GM12878 (cell line): ENCODE measurements around the gene GRIK4. TPM values are rescaled to one million over a fixed set of nuclear protein-coding genes. Genes with fewer than 3 reads are reported as not detected.

Source experiments
- ATAC-seq: fragments of 200-7000 bp; cut with Tn5 transposase; 3 replicates; pipeline ENCODE4 v1.9.1; 2020; ENCODE audit warnings: mild to moderate bottlenecking, moderate library complexity
- BruUV-seq: library from RNA; stranded (reverse); fragments of 400-500 nt; replicated peaks from 2 replicates; lab custom pipeline; 2021; lab: Mats Ljungman, UMichigan
- CTCF ChIA-PET: fragments of 300-600 bp; sonication (Branson Sonifier 250); formaldehyde crosslinking; extraction: SDS; loops from one replicate; lab custom pipeline; 2021; ENCODE audit warnings: inconsistent platforms; lab: Yijun Ruan, JAX
- POLR2A ChIA-PET: fragments of 350-600 bp; formaldehyde crosslinking; extraction: SDS; loops from one replicate; lab custom pipeline; 2021; ENCODE audit warnings: inconsistent platforms; lab: Charles Lee
- RAD21 ChIA-PET: fragments of 300-600 bp; sonication (Branson Sonifier 250); formaldehyde crosslinking; loops from one replicate; lab custom pipeline; 2023; ENCODE audit warnings: antibody characterized with exemption; ENCODE audit not compliant: unreplicated experiment; lab: Charles Lee
- SMC1A ChIA-PET: fragments of 300-600 bp; sonication (Branson Sonifier 250); formaldehyde crosslinking; loops from one replicate; lab custom pipeline; 2023; ENCODE audit not compliant: unreplicated experiment, uncharacterized antibody; lab: Charles Lee
- DNase-seq: peaks from one replicate; pipeline ENCODE4 v3.0.0-alpha.2; 2011; ENCODE audit warnings: low read depth, low spot score
- FAIRE-seq: peaks from 3 replicates; lab custom pipeline; 2011; peaks lifted over from hg19 to GRCh38; lab: Jason Lieb, UNC
- H2AFZ ChIP-seq: 2 replicates; pipeline ENCODE4 v1.6.0; 2011; ENCODE audit warnings: low read depth, low read length, control low read depth; ENCODE audit not compliant: control insufficient read depth
- H3K27ac ChIP-seq: 2 replicates; pipeline ENCODE4 v1.5.1; 2011; ENCODE audit warnings: control low read depth; ENCODE audit not compliant: control insufficient read depth, insufficient read depth
- H3K27me3 ChIP-seq, 2 experiments: replicated peaks in 1 of 2; 2 replicates each; pipeline versions ENCODE4 v1.6.0 to v1.6.1; 2011; ENCODE audit warnings: low read length in 1 of 2; ENCODE audit not compliant: control insufficient read depth in 2 of 2, insufficient read depth in 2 of 2
- H3K36me3 ChIP-seq, 2 experiments: 2 replicates each; pipeline ENCODE4 v1.5.1; 2011; ENCODE audit warnings: low read length in 1 of 2; ENCODE audit not compliant: control insufficient read depth in 2 of 2, insufficient read depth in 2 of 2
- H3K4me1 ChIP-seq: 2 replicates; pipeline ENCODE4 v1.6.1; 2011; ENCODE audit warnings: mild to moderate bottlenecking, low read length, moderate library complexity, mixed read lengths; ENCODE audit not compliant: control insufficient read depth, insufficient read depth
- H3K4me2 ChIP-seq: 2 replicates; pipeline ENCODE4 v1.6.0; 2011; ENCODE audit warnings: control low read depth; ENCODE audit not compliant: control insufficient read depth, insufficient read depth
- H3K4me3 ChIP-seq: fragments of 200-600 bp; sonication (generic); 2 replicates; pipeline ENCODE4 v1.5.1; 2016
- H3K79me2 ChIP-seq: 2 replicates; pipeline ENCODE4 v1.6.0; 2011; ENCODE audit warnings: low read length; ENCODE audit not compliant: control insufficient read depth, insufficient read depth
- H3K9ac ChIP-seq: 2 replicates; pipeline ENCODE4 v1.8.0; 2011; ENCODE audit warnings: low read length, control low read depth, mixed read lengths; ENCODE audit not compliant: control insufficient read depth, insufficient read depth
- H3K9me3 ChIP-seq: replicated peaks from 3 replicates; pipeline ENCODE4 v1.5.1; 2011; ENCODE audit warnings: mild to moderate bottlenecking, low read length; ENCODE audit not compliant: control insufficient read depth, insufficient read depth
- H4K20me1 ChIP-seq: 2 replicates; pipeline ENCODE4 v1.6.0; 2011; ENCODE audit not compliant: control insufficient read depth, insufficient read depth
- BHLHE40 ChIP-seq, 2 experiments: fragments of 450-650 bp in 1 of 2; IDR thresholded peaks; 2 replicates each; pipeline ENCODE4 v1.6.1; 2011 to 2017; ENCODE audit warnings: low read depth in 2 of 2, borderline replicate concordance in 1 of 2, improper control_type of control experiment in 1 of 2, low read length in 1 of 2, mild to moderate bottlenecking in 1 of 2
- CEBPB ChIP-seq, 2 experiments: fragments of 150-350 bp in 1 of 2; IDR thresholded peaks; 2 replicates each; pipeline ENCODE4 v1.6.1; 2012 to 2014; ENCODE audit warnings: low read depth in 2 of 2, low read length in 2 of 2, borderline replicate concordance in 1 of 2, inconsistent platforms in 1 of 2
- EZH2 ChIP-seq: IDR thresholded peaks from 2 replicates; pipeline ENCODE4 v1.6.1; 2012; ENCODE audit warnings: low read depth, mild to moderate bottlenecking, control low read depth, inconsistent platforms, low read length, borderline replicate concordance; ENCODE audit not compliant: control insufficient read depth
- HCFC1 ChIP-seq: fragments of 150-350 bp; IDR thresholded peaks from 2 replicates; pipeline ENCODE4 v1.6.1; 2014; ENCODE audit warnings: low read length
- MXI1 ChIP-seq: fragments of 150-350 bp; IDR thresholded peaks from 2 replicates; pipeline ENCODE4 v1.6.1; 2011; ENCODE audit warnings: low read depth, mild to moderate bottlenecking, inconsistent platforms, low read length, improper control_type of control experiment
- MYC ChIP-seq: IDR thresholded peaks from 2 replicates; pipeline ENCODE4 v1.6.1; 2011; ENCODE audit warnings: mild to moderate bottlenecking, low read length, moderate library complexity, inconsistent platforms; ENCODE audit not compliant: insufficient read depth, insufficient replicate concordance, insufficient read length, severe bottlenecking
- RFX5 ChIP-seq: IDR thresholded peaks from 2 replicates; pipeline ENCODE4 v1.6.1; 2011; ENCODE audit warnings: low read depth, low read length, improper control_type of control experiment
- RUNX3 ChIP-seq: IDR thresholded peaks from 2 replicates; pipeline ENCODE4 v1.6.1; 2012; ENCODE audit warnings: low read length, inconsistent platforms
- TBL1XR1 ChIP-seq: IDR thresholded peaks from 2 replicates; pipeline ENCODE4 v1.6.1; 2012; ENCODE audit warnings: low read depth, low read length, improper control_type of control experiment
- ZNF207 ChIP-seq: fragments of 450-650 bp; IDR thresholded peaks from 2 replicates; pipeline ENCODE4 v1.6.1; 2014; ENCODE audit warnings: antibody characterized with exemption, mild to moderate bottlenecking, borderline replicate concordance
- WGBS: methylation state at CpG from one replicate; pipeline ENCODE4 v1.1.6; 2016; ENCODE audit warnings: low lambda C conversion rate; ENCODE audit not compliant: insufficient replicate concordance, insufficient coverage; ENCODE audit errors: missing lambda C conversion rate; 5-methylcytosine and 5-hydroxymethylcytosine counted together
- in situ Hi-C: fragments of 300-500 bp; cut with MboI; formaldehyde crosslinking; loops from 9 replicates; pipeline ENCODE4 v1.14.3; 2018; ENCODE audit warnings: mixed read lengths
- intact Hi-C: fragments of 100-400 bp; cut with micrococcal nuclease; formaldehyde crosslinking; loops from one replicate; pipeline ENCODE4 v1.14.2; 2022; ENCODE audit not compliant: unreplicated experiment
- polyA plus RNA-seq, 11 experiments: library from polyadenylated mRNA; depleted of rRNA in 4 of 11; unstranded in 6 of 11; stranded (reverse) in 5 of 11; fragments of >200 nt; fragmentation: Nextera tagmentation in 4 of 11; fragmentation: Illumina TruSeq in 1 of 11; extraction: Ambion mirVana in 4 of 11; extraction: Trizol in 1 of 11; gene quantifications; 1 replicate in 1 of 11; 2 replicates in 10 of 11; pipeline versions ENCODE4 v1.2.1 to v1.2.3, GENCODE V29; 2011 to 2016; ENCODE audit warnings: inconsistent platforms in 2 of 11, missing spikeins in 2 of 11, low read depth in 1 of 11
- total RNA-seq, 4 experiments: library from RNA; depleted of rRNA in 3 of 4; stranded (reverse); fragments of >200 nt in 3 of 4; fragmentation: Illumina TruSeq in 1 of 4; extraction: Trizol in 1 of 4; gene quantifications; 2 replicates each; pipeline versions ENCODE4 v1.2.1 to v1.2.3, GENCODE V29; 2013 to 2021
- TF ChIP-seq, protein P1 (sequence below): IDR thresholded peaks from 2 replicates; pipeline ENCODE4 v1.6.1; 2012; ENCODE audit warnings: low read length, inconsistent platforms
- TF ChIP-seq, protein P2 (sequence below): fragments of 450-650 bp; conservative IDR thresholded peaks from 2 replicates; pipeline ENCODE4 v1.6.1; 2017; ENCODE audit warnings: mild to moderate bottlenecking, moderate library complexity

Gene GRIK4
- total and polyA plus RNA-seq, 10 of the 15 experiments (the other 5 are each of a cell fraction or from before 2014, with no cell fraction given), result 0.33 to 3.6 (median 0.72) TPM

- intact Hi-C loops, result loop anchor here (10.0 kb wide), 1 partner anchor 122 kb away; no protein-coding TSS in a partner anchor
- no peaks in the 10 kb centered on the region for H3K9me3 ChIP-seq
- no TSS peak for BruUV-seq
- SMC1A ChIA-PET, result interaction anchor here (1.0 to 1.6 kb wide), 3 partner anchors 21 to 69 kb away, joined by 3 to 4 read pairs (median 3); no protein-coding TSS in a partner anchor
- TF ChIP-seq BHLHE40 (IDR thresholded peaks at IDR 0.05; ENCODE audit: borderline replicate concordance in 1 of 2, low read depth in 2 of 2, low read length in 1 of 2), result no peak
- TF ChIP-seq, all 136 proteins: peak for 0
- H3K4me3 ChIP-seq, result no peak overlapping the region
- in situ Hi-C loops, result loop anchor here (10.0 kb wide), 1 partner anchor 168 kb away; the partner anchor contains the start of gene GRIK4
- no peak overlapping the region for H3K4me2 ChIP-seq
- no peak overlapping the region for H3K27ac ChIP-seq
- RAD21 ChIA-PET, result interaction anchor here (1.6 kb wide), 2 partner anchors 26 to 61 kb away, joined by 4 to 5 read pairs; no protein-coding TSS in a partner anchor
- no peak for DNase-seq
- no peaks in the 10 kb centered on the region for H3K27me3 ChIP-seq
- CTCF ChIA-PET, result interaction anchor here (1.1 to 10.7 kb wide), 6 partner anchors 21 to 512 kb away, joined by 3 to 111 read pairs (median 51); no protein-coding TSS in a partner anchor
- FAIRE-seq, result no peak
- H3K9ac ChIP-seq, result no peak overlapping the region
- POLR2A ChIA-PET, result no interaction called here
- no peaks in the 10 kb centered on the region; the same call in 1 of the 2 replicates for H3K4me1 ChIP-seq
- no peak for ATAC-seq
- H3K36me3 ChIP-seq, result no peaks in the 10 kb centered on the region; a peak in 1 of 4 replicates
- no peak overlapping the region for H2AFZ ChIP-seq
- H3K79me2 ChIP-seq, result no peaks in the 10 kb centered on the region
- no peaks in the 10 kb centered on the region for H4K20me1 ChIP-seq
- WGBS, result 25% methylated on average over 5 of the region's 5 CpGs
Observed at GRCh38 chr11:120682866-120683265, 171.3 kb downstream of the GRIK4 start.

GRCh38 chr11:120686516-120686915, 175.0 kb downstream of the GRIK4 start:
- CTCF ChIA-PET, result interaction anchor here (0.8 to 10.7 kb wide), 23 partner anchors 10 to 507 kb away, joined by 3 to 111 read pairs (median 21); partner anchors contain the start of gene GRIK4
- H3K4me1 ChIP-seq, result no peaks in the 10 kb centered on the region
- no peaks in the 10 kb centered on the region for H3K79me2 ChIP-seq
- no TSS peak for BruUV-seq
- SMC1A ChIA-PET, result interaction anchor here (0.7 to 4.5 kb wide), 16 partner anchors 11 to 286 kb away, joined by 3 to 36 read pairs (median 4); partner anchors contain the start of gene GRIK4
- intact Hi-C loops (loop anchor here (5.0 to 10.0 kb wide), 2 partner anchors 54 to 118 kb away; no protein-coding TSS in a partner anchor), in situ Hi-C loops (loop anchor here (10.0 kb wide), 1 partner anchor 172 kb away; the partner anchor contains the start of gene GRIK4)
- H3K27ac ChIP-seq, result no peak overlapping the region
- H3K9me3 ChIP-seq, result no peaks in the 10 kb centered on the region
- no peak overlapping the region for H3K4me3 ChIP-seq
- POLR2A ChIA-PET, result no interaction called here
- H3K36me3 ChIP-seq, result no peaks in the 10 kb centered on the region; a peak in 1 of 4 replicates
- no peak for DNase-seq
- H3K4me2 ChIP-seq, result no peak overlapping the region
- H4K20me1 ChIP-seq, result no peaks in the 10 kb centered on the region
- no peak overlapping the region for H3K9ac ChIP-seq
- no peak for ATAC-seq
- H3K27me3 ChIP-seq, result no peaks in the 10 kb centered on the region
- H2AFZ ChIP-seq, result no peak overlapping the region
- RAD21 ChIA-PET, result interaction anchor here (0.5 to 3.5 kb wide), 9 partner anchors 16 to 244 kb away, joined by 3 to 64 read pairs (median 4); partner anchors contain the start of gene GRIK4
- 62% methylated on average over 7 of the region's 7 CpGs for WGBS
- FAIRE-seq, result no peak
- TF ChIP-seq CEBPB (IDR thresholded peaks at IDR 0.05; ENCODE audit: borderline replicate concordance in 1 of 2, low read depth in 2 of 2, low read length in 2 of 2) (no peak), MYC (no peak), MXI1 (no peak), HCFC1 (no peak), RUNX3 (no peak), ZNF207 (no peak), TBL1XR1 (no peak), EZH2 (no peak), RFX5 (no peak)
- TF ChIP-seq, protein P1, sequence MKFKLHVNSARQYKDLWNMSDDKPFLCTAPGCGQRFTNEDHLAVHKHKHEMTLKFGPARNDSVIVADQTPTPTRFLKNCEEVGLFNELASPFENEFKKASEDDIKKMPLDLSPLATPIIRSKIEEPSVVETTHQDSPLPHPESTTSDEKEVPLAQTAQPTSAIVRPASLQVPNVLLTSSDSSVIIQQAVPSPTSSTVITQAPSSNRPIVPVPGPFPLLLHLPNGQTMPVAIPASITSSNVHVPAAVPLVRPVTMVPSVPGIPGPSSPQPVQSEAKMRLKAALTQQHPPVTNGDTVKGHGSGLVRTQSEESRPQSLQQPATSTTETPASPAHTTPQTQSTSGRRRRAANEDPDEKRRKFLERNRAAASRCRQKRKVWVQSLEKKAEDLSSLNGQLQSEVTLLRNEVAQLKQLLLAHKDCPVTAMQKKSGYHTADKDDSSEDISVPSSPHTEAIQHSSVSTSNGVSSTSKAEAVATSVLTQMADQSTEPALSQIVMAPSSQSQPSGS, result no peak
- TF ChIP-seq, protein P2, sequence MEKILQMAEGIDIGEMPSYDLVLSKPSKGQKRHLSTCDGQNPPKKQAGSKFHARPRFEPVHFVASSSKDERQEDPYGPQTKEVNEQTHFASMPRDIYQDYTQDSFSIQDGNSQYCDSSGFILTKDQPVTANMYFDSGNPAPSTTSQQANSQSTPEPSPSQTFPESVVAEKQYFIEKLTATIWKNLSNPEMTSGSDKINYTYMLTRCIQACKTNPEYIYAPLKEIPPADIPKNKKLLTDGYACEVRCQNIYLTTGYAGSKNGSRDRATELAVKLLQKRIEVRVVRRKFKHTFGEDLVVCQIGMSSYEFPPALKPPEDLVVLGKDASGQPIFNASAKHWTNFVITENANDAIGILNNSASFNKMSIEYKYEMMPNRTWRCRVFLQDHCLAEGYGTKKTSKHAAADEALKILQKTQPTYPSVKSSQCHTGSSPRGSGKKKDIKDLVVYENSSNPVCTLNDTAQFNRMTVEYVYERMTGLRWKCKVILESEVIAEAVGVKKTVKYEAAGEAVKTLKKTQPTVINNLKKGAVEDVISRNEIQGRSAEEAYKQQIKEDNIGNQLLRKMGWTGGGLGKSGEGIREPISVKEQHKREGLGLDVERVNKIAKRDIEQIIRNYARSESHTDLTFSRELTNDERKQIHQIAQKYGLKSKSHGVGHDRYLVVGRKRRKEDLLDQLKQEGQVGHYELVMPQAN, result no peak
